ENCODE results near the gene MRPL24.
A peak's percentile ranks its signal among the peaks of the same experiment; 100 is the strongest.

The MRPL24 gene

DNA sequence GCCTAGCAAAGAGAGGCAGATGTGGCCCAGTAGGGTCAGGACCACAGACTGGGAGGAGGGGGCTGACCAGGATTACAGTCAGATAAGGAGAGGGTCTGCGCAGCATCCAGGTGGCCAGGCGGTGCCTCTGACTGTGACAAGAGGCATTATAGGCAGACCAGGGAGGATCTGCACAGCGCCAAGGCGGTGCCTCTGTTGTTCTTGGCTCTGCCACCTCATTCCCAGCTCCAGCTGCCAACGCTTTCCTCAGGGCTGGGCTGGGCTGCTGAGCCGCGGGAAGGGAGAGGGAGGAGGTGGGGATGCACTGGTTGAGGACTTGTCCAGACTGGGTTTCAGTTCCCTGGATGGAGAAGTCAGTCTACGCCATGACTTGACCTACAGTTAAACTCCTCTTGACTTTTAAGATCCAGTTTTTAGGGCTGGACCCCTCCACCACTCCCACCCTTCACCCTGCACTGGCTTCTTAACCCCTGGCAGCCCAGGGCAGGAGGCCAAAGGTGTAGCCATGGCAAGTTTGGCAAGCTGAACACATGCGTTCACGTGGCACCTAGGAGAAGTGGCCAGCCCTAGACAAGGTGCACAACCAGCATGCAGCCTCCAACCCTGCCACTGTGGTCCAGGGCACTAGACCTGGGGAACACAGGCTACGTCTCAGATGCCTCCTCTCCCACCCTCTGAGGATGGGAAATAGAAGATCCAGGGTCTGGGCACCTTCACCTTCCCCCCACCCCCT lies 31.0 kb downstream of the MRPL24 start:
- DNase-seq (ENCODE audit: low read depth), result no peak

DNA sequence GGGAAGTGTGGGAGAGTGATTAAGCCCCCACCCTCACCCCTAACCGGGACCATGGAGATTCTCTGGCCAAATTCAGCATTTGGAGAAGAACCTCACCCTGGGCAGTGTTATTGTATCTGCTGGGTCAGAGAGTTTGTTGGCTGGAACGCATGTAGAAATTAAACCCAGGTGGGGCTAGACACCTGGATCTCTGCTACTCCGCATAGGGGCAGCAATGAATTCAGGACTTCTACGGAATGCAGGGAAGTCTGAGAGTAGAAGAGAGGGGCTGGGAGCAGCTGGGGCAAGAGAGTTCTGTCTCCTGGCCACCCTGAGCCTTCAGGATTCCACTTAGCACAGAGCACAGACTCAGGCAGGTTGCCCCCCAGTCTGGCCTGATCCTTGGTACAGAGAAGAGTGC lies 31.9 kb downstream of the MRPL24 start:
- DNase-seq (ENCODE audit: low read depth), result no peak

DNA sequence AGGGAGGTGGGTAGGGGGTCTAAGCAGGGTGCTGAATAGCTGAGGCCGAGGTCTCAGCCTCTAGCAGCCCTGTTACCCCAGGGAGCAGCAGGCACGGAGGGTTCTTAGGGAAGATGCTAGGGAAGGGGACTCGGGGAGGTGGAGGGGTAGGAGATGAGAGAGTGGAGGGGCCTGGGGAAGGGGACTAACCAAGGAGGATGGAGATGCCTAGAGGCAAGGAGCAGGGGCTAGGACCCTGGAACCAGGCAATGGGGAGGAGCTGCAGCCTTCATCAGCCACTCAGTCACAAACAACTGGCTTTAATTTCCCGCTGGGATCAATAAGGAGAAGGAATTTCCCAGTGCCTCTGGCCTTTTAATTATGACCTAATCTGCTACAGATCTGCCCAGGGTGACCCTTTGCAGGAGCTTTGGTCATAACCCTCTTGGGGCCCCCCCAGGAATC lies 32.6 kb downstream of the MRPL24 start:
- DNase-seq (ENCODE audit: low read depth), result no peak

DNA sequence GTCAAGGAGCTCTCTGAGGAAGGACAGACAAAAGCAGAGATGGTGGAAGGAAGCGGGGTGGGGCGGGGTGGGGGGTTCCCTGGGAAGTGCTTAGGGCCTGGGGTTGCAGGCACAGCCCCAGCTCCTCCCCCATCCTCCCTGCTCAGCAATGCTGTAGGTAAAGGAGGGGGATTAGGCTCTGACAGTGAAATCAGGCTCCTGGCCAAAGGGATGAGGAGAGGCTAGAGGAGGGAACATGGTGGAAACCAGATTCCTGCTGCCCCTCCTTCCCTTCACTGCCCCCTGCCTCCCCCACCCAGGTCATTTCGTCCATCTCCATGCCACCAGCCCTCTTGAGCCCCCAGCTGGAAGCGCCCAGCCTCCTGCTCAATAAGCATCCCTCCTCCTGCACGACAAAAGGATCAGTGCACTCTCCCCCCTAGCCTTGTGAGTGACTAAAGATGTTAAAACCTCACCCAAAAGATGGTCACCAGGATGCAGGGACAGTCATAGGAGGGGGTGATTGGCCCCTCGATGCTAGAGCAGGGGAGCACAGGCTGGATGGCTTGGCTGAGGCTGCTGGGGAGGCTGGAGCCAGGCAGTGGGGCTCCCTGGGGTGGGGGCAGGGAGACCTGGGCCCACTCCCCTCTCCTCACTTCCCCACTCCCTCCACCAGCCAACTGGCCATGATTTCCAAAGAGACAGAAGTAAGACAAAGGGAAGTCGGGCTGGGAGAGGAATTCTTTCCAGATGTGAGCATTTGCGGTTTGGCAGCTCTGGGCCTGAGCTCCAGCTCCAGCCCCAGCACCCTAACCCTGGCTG lies 33.3 kb downstream of the MRPL24 start:
- no peak for DNase-seq (ENCODE audit: low read depth)

DNA sequence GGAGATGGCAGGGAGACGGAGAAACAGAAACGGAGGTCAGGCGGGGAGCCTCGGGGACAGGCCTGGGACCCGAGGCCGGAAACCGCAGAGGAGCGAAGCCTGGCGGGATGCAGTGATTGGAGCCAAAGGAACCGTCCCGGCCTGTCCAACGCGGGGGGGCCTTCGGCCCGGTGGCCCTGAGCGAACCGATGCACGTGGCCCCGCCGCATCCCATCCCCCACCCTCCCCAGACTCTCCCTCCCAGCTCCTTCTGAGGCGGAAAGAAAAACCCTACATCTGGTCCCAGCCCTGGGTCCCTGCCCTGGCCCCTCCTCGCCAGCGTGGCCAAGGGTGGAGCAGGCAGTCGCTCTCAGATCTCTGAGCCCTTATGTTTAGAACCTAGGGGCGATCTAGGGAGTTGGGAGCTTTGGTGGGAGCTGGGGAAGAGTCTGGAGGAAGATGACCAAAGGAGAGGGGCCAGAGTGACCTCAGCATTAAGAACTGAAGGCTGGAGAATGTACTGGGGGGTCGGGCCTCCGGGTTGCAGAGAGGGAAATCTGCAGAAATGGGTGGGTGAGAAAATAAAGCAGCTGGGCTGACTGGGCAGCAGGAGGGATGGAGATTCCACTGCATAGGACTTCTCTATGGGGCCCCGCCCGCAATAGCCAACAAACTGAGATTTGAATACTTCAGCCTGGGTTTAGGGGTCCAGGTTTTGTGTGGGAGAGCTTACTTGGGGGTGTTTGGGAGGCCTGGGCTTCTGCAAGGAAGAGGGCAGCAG lies 34.1 kb downstream of the MRPL24 start:
- DNase-seq (ENCODE audit: low read depth), result no peak

DNA sequence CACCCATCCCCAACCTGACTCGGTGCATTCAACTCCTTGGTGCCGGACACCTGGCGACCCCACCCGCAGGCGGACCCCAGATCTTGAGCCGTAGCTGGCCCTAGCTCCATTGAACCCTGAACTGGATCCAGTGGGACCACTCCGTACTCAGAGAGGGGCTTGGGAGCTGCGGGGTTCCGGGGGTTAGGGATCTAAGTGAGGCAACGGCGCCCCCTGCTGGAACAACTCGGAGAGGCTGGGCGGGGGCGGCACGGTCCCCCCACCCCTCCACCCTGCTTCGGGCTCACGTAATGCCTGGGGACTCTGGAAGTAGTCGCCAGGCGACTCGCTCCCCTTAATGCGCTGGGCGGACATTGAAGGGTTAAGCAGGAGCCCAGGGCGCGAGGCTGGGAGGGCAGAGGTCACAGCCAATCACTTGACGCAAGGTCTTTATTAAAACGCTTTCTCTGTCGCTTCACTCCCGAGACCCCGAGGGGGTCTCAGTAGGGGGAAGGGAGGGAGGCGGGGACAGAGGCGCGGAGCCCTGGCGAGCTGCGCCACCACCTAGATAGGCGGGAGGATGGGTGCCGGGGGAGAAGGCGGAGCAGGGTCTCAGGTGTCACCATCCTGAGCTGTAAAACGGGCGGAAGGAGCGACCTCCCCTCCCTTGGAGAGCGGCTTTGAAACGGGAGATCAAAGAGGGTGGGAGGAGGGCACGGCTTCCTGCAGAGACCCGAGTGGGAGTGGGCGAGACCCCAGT lies 34.8 kb downstream of the MRPL24 start:
- DNase-seq (ENCODE audit: low read depth), result peak; percentile 45

DNA sequence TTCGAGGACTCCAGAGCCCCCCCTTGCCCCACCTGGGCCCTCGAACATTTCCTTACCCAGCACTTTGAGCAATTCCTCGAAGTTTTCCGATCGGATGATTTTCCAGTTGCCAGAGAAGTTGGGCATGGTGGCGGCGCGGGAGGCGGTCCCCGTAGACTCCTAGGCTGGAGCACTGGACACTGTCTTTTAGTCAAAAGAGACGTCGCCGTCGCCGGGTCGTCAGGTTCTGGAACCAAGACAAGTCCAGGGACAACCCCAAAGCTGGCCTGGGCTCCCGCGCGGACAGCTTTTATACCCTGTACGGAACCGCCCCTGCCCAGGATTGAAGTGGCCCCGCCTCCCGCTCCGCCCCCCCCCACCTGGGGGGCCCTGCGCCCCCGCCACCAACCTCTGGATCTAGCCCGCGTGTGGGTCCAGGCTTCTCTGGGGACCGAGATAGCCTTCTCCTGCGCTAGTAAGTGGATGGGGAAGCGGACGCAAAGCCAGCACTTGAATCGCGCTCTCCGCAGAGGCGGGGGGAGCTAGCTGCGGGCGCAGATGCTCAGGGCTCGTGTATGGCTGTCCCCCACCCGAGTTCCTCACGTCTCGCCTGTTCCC lies 35.5 kb downstream of the MRPL24 start, which contains the start of gene CRABP2:
Gene CRABP2 (minus strand): TSS at position 263 of the 597 bp plus-strand sequence. CDS start 137 bp downstream, at position 126.
- DNase-seq (ENCODE audit: low read depth), result no peak

DNA sequence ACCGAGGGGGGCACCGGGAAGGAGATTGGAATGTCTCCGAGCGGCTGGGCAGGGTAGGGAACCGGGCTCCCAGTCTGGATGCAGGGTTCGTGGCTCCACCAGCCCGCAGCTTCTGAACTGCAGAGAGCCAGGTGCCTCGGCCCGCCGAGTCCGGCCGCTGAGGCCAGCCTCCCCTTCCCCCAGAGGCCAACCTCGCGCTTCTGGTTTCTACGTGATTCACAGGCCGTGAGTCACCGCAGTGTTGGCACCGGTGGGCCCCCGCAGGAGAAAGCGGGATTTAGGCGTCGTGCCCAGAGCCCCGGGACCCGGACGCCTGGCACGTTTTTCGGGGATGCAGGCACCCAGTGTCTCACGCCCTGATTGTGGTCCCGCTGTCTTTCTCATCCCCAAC lies 36.0 kb downstream of the MRPL24 start:
- no peak for DNase-seq (ENCODE audit: low read depth)

DNA sequence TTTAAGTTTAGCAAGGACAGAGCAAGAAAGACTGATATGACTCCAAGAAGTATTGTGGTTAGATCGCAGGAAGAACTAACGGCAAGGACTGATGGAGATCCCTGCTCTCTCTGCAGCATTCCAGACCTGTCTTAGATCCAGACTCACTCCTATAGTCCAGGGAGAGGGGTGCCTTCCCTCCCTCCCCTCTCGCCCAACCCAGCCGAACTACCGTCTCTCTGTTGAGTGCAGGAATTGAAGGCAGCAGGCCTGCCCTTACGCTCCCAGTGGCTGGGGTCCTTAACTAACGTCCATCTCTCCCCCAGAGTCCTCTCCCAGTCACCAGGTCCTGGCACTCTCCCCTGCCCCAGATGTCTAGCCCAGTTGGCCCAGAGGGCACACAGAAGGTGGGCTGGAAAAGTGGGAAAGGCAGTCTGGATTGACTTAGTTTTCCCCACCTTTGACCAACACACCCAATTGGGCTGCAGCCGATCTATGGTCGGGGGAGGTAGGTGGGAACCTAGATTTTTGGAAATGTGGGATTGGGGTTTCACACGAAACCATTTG lies 36.6 kb downstream of the MRPL24 start:
- DNase-seq (ENCODE audit: low read depth), result no peak

DNA sequence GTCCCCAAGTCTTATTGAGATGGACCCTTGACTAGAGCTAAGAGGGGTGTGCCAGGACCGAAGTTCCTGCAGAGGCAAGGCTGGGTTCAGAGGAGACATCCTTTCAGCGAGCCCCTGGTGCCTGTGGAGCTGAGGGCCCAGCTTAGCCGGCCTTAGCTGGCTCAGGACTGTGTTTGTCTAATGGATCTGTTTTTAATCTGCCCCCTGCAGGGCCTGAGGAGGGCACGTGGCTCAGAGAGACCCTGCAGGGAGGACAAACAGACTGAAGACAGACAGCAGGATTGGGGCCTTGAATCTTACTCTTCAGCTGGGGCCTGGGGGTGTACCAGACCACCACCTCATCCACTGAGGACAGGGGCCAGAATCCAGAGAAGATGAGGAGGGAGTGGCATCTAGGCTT lies 37.1 kb downstream of the MRPL24 start:
- DNase-seq (ENCODE audit: low read depth), result no peak

DNA sequence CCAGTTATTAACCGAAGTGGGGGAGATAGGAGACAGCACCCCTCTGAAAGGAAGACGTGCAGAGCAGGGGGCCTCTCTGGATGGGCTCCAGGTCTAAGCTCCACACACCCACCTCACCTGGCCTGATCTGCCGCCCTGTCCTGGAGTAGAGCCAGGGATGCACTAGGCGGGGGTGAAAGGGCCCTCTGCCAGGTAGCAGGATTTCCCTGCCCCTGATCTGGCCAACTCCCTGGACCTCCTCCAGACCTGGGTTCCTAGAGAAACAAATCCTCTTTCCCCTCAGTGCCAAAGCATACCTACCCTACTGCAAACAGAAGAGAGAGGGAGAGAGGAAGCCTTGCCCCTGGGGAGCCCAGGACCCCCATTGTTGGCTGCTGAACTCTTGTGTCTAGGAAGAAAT lies 37.6 kb downstream of the MRPL24 start:
- no peak for DNase-seq (ENCODE audit: low read depth)

DNA sequence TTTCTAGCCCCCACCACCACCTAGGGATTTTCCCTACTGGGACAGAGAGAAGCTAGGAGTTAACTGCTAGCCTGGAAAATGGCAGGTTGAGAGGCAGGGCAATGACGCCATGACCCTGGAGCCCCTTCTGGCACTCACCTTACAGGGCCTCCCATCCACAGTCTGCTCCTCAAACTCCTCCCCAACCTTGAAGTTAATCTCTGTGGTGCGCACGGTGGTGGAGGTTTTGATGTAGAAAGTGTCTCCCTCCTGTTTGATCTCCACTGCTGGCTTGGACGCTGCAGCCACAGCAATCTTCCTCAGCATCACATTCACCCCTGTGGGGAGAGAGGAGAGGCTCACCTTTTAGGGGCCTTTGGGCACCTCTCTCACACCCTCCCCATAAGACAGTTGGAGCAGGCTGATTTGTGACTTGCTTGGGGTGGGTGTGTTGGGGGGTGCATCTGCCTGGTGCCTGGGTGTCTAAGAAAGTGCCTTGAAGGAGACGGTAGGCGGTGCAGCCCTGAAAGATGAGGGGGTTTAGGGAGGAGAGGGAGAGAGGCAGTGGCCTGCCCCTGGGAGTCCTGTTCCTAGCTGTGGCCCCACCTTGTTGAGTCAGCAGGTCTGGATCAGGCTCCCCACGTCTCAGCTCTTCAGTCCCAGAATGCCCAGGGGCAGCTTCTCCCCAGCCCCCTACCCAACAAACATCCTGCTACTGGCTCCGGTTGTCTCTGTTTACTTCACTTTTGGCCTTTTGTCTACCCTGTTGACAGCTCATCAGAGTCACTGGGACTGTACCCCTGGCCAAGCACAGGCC lies 40.0 kb downstream of the MRPL24 start:
- DNase-seq (ENCODE audit: low read depth), result no peak

DNA sequence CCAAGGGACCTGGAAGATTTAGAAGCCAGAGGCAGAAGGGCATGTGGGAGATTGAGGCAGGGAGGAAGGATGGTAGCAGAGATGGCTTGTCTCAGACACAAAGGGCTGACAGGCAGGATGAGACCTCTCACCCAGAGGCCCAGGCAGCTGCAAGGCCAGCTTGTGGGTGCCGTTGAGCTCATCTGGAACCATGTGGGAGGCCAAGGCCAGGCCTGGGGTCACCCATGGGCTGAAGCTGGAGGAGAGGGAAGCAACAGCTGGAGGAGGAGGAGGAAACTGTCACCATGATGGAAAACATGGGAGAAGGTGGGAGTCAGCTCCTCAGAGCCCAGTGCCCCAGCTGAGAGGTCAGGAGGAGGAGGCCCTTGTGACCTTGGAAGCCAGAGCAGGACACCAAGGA lies 41.9 kb downstream of the MRPL24 start:
- no peak for DNase-seq (ENCODE audit: low read depth)

DNA sequence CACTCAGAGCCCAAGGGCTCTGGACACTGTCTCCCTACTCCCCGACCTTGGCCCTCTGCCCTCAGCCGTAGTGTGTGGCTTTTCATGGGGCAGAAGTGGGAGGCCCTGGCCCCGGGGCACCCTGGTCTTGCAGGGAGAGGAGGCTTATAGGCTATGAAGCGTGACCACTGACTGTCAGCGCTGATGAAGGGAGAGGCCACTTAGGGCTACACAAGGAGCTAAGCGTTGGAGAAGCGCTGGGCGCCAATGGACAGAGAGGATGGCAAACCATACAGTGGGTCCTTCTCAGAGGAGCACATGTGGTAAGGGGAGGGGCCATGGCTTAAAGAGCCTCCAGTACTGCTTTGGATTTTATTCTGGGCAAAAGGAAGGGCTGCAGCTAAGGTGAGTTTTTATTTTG lies 43.4 kb downstream of the MRPL24 start:
- DNase-seq (ENCODE audit: low read depth), result no peak

DNA sequence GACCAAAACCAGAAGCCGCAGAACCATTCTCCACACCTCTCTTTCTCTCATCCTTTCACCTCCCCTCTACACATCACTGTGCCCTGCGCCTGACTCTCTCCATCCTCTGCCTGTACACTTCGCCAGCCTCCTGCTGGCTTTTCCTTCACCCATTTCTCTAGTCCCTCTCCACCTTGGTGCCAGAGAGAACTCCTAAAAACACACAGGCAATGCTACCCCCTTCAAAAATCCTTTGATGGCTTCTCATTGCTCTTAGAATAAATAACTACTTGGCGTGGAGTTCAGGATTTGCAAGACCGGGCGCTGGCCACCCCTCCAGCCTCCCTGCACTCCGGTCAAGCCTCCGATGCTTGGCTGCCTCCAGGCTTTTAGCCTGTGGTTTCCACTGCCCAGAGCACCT lies 44.1 kb downstream of the MRPL24 start:
- DNase-seq (ENCODE audit: low read depth), result no peak

DNA sequence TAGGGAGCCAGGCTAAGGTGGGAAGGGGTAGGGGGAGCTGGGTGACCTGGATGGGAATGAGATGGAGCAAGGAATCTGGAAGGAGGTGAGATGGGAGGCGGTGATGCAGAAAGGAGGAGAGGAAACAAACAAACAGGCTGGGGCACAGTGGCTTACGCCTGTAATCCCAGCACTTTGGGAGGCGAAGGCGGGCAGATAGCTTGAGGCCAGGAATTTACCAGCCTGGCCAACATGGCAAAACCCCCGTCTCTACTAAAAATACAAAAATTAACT lies 46.3 kb downstream of the MRPL24 start:
- DNase-seq (ENCODE audit: low read depth), result no peak

DNA sequence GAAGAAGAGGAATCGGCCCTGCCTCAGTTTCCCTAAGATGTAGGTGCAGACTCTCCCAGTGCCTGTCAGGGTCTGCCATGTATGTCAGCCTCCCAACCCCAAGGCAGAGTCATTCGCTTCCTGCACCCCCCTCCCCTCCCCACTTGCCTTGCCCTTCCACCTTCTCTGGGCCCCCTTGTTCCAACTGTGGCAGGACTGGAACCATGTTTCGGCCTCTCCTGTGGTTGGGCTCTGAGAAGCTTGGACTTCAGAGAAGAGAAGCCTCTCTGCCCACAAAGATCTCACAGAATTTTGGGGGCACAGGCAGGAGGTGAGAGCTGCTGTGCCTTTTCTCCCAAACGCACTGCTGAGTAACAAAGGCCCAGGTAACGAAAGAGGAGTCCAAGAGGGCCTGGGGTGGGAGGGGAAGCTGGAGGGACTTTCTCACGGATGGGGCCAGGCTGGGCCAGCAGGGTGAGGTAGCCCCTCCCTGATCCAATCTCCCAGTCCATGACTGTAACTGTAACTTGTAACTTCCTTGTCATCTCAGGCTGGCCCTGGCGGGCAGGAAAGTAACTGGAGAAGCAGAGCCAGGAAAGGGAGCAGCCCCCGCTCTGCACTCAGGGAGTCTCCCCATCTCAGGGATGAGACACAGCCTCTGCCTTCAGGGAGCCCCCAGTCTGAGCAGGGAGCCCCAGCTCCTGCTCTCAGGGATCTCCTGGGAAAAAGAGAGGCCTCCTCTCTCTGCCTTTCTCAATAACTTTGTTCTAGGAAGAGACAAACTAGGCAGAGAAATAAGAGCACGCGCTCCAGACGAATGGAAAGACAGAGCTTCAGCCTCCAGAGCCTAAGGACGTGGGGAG lies 46.8 kb downstream of the MRPL24 start:
- no peak for DNase-seq (ENCODE audit: low read depth)

DNA sequence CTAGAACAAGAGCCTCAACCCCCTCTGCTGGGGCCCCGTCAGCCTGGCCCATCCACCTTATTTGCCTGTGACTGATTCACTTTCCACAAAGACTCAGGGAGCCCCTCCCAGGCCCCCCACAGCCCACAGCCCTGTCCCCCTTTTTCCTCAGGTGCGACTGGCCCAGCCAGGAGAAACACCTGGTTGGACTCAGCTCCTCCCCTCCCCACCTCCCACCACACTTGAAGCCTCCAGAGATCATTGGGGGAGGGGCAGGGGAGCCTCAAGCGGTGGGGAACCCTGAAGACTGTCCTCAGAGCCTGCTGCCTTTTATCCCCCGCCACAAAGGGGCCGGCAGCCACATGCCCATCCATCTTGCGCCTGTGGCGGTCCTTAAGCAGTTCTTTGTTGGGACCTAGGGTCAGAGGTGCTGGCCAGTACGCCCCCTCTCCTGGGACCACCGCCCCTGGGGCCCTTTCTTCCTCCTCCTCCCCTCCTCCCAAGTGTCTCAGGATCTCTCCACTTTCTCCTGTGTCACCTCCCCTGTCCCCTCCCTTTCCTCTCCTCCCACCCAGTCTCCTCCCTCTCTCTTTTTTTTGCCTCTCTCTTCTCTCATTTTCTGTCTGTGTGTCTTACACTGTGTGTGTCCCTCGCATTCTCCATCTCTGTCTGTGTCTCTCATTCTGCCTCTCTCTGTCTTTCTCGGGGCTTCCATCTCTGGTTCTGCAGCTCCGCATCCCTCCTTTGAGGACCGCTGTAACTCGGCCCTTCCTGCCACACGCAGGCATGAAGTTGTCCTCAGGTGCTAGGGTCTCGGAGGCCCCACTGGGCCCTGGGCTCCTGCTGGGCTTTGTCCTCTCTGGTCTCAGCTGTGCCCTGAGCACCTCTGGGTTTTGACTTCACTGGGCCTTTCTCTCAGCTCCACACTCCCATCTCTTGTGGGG lies 47.7 kb downstream of the MRPL24 start:
- DNase-seq (ENCODE audit: low read depth), result no peak

DNA sequence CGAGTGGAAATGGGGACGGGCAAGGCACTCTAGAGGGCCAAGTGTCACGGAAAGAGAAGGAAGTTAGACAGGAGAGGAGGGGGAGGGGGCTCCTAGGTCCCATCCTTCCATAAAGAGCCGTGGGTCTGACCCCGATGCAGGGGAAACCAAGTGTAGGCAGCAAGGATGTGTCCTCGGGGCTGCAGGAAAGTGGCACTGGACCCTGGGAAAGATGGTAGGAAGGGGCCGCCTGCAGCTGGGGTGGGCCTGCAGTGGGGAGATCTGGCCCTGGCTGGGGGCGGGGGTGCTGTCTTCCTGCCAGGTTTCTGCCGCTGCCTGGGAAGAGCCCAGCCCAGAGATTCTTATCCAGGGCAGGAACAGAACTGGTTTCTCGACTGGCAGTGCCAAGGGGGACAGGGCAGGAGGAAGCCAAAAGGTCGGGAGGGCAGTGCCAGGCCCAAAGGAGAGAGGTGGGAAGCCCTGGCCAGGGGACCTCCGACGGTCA lies 48.4 kb downstream of the MRPL24 start:
- no peak for DNase-seq (ENCODE audit: low read depth)

All from activated gamma-delta T cell treated with anti-CD3 and anti-CD28 coated beads, Interleukin-2, amount 50 U/mL, for 16 hours (primary cell).